ENCODE data around the gene SPAAR. TPM values are rescaled to one million over a fixed set of nuclear protein-coding genes. Genes with fewer than 3 reads are reported as not detected.

The SPAAR gene
- total and polyA plus RNA-seq, 9 of the 15 experiments (the other 6 are each of a cell fraction or from before 2014, with no cell fraction given) = not detected

GRCh38 chr9:35867538-35867937 is 41.8 kb upstream of the SPAAR start (continued):
- TF ChIP-seq RHOXF2B (CRISPR knock-in tag; conservative IDR thresholded peaks at IDR 0.05) = no peak
- TF ChIP-seq RBM14 (IDR thresholded peaks at IDR 0.05; ENCODE audit: borderline replicate concordance, insufficient read depth, low read depth, low read length) = no peak
- TF ChIP-seq, protein P1, sequence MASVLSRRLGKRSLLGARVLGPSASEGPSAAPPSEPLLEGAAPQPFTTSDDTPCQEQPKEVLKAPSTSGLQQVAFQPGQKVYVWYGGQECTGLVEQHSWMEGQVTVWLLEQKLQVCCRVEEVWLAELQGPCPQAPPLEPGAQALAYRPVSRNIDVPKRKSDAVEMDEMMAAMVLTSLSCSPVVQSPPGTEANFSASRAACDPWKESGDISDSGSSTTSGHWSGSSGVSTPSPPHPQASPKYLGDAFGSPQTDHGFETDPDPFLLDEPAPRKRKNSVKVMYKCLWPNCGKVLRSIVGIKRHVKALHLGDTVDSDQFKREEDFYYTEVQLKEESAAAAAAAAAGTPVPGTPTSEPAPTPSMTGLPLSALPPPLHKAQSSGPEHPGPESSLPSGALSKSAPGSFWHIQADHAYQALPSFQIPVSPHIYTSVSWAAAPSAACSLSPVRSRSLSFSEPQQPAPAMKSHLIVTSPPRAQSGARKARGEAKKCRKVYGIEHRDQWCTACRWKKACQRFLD (CRISPR knock-in tag; IDR thresholded peaks at IDR 0.05) = no peak
- TF ChIP-seq ZC3H8 (IDR thresholded peaks at IDR 0.05) = no peak
- no peak for TF ChIP-seq CBFA2T2 (conservative IDR thresholded peaks at IDR 0.05)
- no peak for TF ChIP-seq SREBF1 (IDR thresholded peaks at IDR 0.05; ENCODE audit: borderline replicate concordance, low read depth, low read length)
- TF ChIP-seq EZH2 (IDR thresholded peaks at IDR 0.05; ENCODE audit: borderline replicate concordance, low read depth, low read length) = no peak
- no peak for TF ChIP-seq ZNF197 (CRISPR knock-in tag; IDR thresholded peaks at IDR 0.05; ENCODE audit: low read depth)
- no peak for TF ChIP-seq CBFA2T3 (IDR thresholded peaks at IDR 0.05)
- TF ChIP-seq L3MBTL2 (IDR thresholded peaks at IDR 0.05) = no peak
- TF ChIP-seq ZC3H4 (CRISPR knock-in tag; IDR thresholded peaks at IDR 0.05; ENCODE audit: borderline replicate concordance) = no peak
- TF ChIP-seq, protein P2, sequence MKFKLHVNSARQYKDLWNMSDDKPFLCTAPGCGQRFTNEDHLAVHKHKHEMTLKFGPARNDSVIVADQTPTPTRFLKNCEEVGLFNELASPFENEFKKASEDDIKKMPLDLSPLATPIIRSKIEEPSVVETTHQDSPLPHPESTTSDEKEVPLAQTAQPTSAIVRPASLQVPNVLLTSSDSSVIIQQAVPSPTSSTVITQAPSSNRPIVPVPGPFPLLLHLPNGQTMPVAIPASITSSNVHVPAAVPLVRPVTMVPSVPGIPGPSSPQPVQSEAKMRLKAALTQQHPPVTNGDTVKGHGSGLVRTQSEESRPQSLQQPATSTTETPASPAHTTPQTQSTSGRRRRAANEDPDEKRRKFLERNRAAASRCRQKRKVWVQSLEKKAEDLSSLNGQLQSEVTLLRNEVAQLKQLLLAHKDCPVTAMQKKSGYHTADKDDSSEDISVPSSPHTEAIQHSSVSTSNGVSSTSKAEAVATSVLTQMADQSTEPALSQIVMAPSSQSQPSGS (CRISPR knock-in tag; IDR thresholded peaks at IDR 0.05) = no peak

All from K562 (cell line).